NCI-H2227 (cell line): ENCODE data around the gene ATP8B4.
A peak's percentile ranks its signal among the peaks of the same experiment; 100 is the strongest.
"Not testable (repeated sequence)": the region's sequence is repeated elsewhere in the genome, so short reads cannot be mapped to it uniquely, and the experiment has no call there.

Experiments used
- DNase-seq: peaks from one replicate; lab custom pipeline; 2025; ENCODE audit not compliant: unreplicated experiment; lab: John Stamatoyannopoulos, UW

The ATP8B4 gene

GRCh38 chr15:50119063-50120040 lies at the start of gene ATP8B4:
Gene ATP8B4 (minus strand): TSS chr15:50119233. CDS start chr15:50106966, 12,267 bp downstream.
- DNase-seq: no peak

- DNase-seq: no peak
These were observed 49.3 kb upstream of the ATP8B4 start for GRCh38 chr15:50168379-50168778.

- DNase-seq: no peak
These were observed 48.1 kb upstream of the ATP8B4 start for GRCh38 chr15:50167110-50167509.

- no peak for DNase-seq
These were observed 47.2 kb upstream of the ATP8B4 start for GRCh38 chr15:50166216-50166615.

GRCh38 chr15:50164458-50164857 lies 45.4 kb upstream of the ATP8B4 start:
- no peak for DNase-seq

- no peak for DNase-seq
These were observed 44.8 kb upstream of the ATP8B4 start for GRCh38 chr15:50163719-50164410.

- DNase-seq: no peak
These were observed 44.1 kb upstream of the ATP8B4 start for GRCh38 chr15:50162969-50163718.

GRCh38 chr15:50158236-50158635 lies 39.2 kb upstream of the ATP8B4 start:
- DNase-seq: not testable (repeated sequence)

GRCh38 chr15:50151476-50151875 lies 32.4 kb upstream of the ATP8B4 start:
- DNase-seq: no peak

- no peak for DNase-seq
These were observed 31.8 kb upstream of the ATP8B4 start for GRCh38 chr15:50150851-50151250.

GRCh38 chr15:50150349-50150748 lies 31.3 kb upstream of the ATP8B4 start:
- DNase-seq: no peak

- no peak for DNase-seq
These were observed 30.1 kb upstream of the ATP8B4 start for GRCh38 chr15:50149090-50149489.

- DNase-seq: peak; percentile 8
These were observed 29.4 kb upstream of the ATP8B4 start for GRCh38 chr15:50148362-50148963.

GRCh38 chr15:50146632-50147031 lies 27.6 kb upstream of the ATP8B4 start:
- DNase-seq: no peak

- peak; percentile 76 for DNase-seq
These were observed 26.4 kb upstream of the ATP8B4 start for GRCh38 chr15:50145451-50145872.

- DNase-seq: no peak
These were observed 25.5 kb upstream of the ATP8B4 start for GRCh38 chr15:50144341-50145120.

- DNase-seq: no peak
These were observed 24.3 kb upstream of the ATP8B4 start for GRCh38 chr15:50143255-50143860.

- DNase-seq: no peak
These were observed 22.8 kb upstream of the ATP8B4 start for GRCh38 chr15:50141856-50142255.

- no peak for DNase-seq
These were observed 21.9 kb upstream of the ATP8B4 start for GRCh38 chr15:50140983-50141382.

- no peak for DNase-seq
These were observed 21.1 kb upstream of the ATP8B4 start for GRCh38 chr15:50140098-50140497.
